ENCODE data around the gene TRAF4.
"Not testable (repeated sequence)": the region's sequence is repeated elsewhere in the genome, so short reads cannot be mapped to it uniquely, and the experiment has no call there.

The TRAF4 gene

GRCh38 chr17:28783161-28783560 lies 39.4 kb downstream of the TRAF4 start:
- no peak for DNase-seq

- no peak for DNase-seq
Measured at GRCh38 chr17:28788100-28788499, 44.3 kb downstream of the TRAF4 start.

GRCh38 chr17:28792877-28793661 lies 49.3 kb downstream of the TRAF4 start:
- no peak for DNase-seq

- not testable (repeated sequence) for DNase-seq
Measured at GRCh38 chr17:28794846-28795441, 51.1 kb downstream of the TRAF4 start.

- DNase-seq: no peak
Measured at GRCh38 chr17:28796062-28796461, 52.3 kb downstream of the TRAF4 start.

Measured in right kidney (tissue), 1 donor.